MV-4-11 (cell line): ENCODE results near the gene ELMOD3.
A peak's percentile ranks its signal among the peaks of the same experiment; 100 is the strongest.
"Not testable (repeated sequence)": the region's sequence is repeated elsewhere in the genome, so short reads cannot be mapped to it uniquely, and the experiment has no call there.

ENCODE experiments used
- DNase-seq: peaks from one replicate; lab custom pipeline; 2025; lab: John Stamatoyannopoulos, UW

ELMOD3 gene

GRCh38 chr2:85427300-85427835, 72.8 kb downstream of the ELMOD3 start:
- DNase-seq: no peak

- peak; percentile 87 for DNase-seq
These were observed 73.8 kb downstream of the ELMOD3 start for GRCh38 chr2:85428343-85428881.

GRCh38 chr2:85429213-85429923, 74.8 kb downstream of the ELMOD3 start:
- no peak for DNase-seq

GRCh38 chr2:85429924-85430289, 75.3 kb downstream of the ELMOD3 start:
- no peak for DNase-seq

GRCh38 chr2:85430752-85431569, 76.4 kb downstream of the ELMOD3 start:
- no peak for DNase-seq

- no peak for DNase-seq
These were observed 77.1 kb downstream of the ELMOD3 start for GRCh38 chr2:85431570-85432205.

GRCh38 chr2:85433511-85434089, 79.0 kb downstream of the ELMOD3 start:
- DNase-seq: no peak

- no peak for DNase-seq
These were observed 80.1 kb downstream of the ELMOD3 start for GRCh38 chr2:85434696-85435095.

GRCh38 chr2:85435220-85435958, 80.8 kb downstream of the ELMOD3 start:
- DNase-seq: no peak

GRCh38 chr2:85435981-85436835, 81.6 kb downstream of the ELMOD3 start:
- DNase-seq: no peak

GRCh38 chr2:85436836-85437487, 82.4 kb downstream of the ELMOD3 start:
- DNase-seq: no peak

- DNase-seq: peak; percentile 41
These were observed 83.1 kb downstream of the ELMOD3 start for GRCh38 chr2:85437488-85438200.

GRCh38 chr2:85438201-85439024, 83.8 kb downstream of the ELMOD3 start:
- DNase-seq: peak; percentile 32

GRCh38 chr2:85439025-85439472, 84.5 kb downstream of the ELMOD3 start:
- no peak for DNase-seq

- DNase-seq: not testable (repeated sequence)
These were observed 85.0 kb downstream of the ELMOD3 start for GRCh38 chr2:85439569-85439968.

GRCh38 chr2:85439986-85440385, 85.4 kb downstream of the ELMOD3 start:
- no peak for DNase-seq

GRCh38 chr2:85440729-85441128, 86.2 kb downstream of the ELMOD3 start:
- DNase-seq: no peak
